Sigmoid colon (tissue), 7 donors: ENCODE measurements around the gene HBS1L. TPM values are rescaled to one million over a fixed set of nuclear protein-coding genes. Genes with fewer than 3 reads are reported as not detected.

Experiments
- DNase-seq: peaks from one replicate; pipeline ENCODE4 v3.0.0-alpha.2; 2019
- H3K27ac ChIP-seq, 4 donors: fragments of 200-600 bp; sonication (generic); one replicate each; pipeline ENCODE4 v1.5.1; 2016 to 2019; ENCODE audit warnings: mild to moderate bottlenecking in 1 of 4
- H3K27me3 ChIP-seq, 3 donors: fragments of 200-600 bp; sonication (generic); one replicate each; pipeline ENCODE4 v1.5.1; 2019; ENCODE audit warnings: mild to moderate bottlenecking in 1 of 3
- H3K36me3 ChIP-seq, 4 donors: fragments of 200-600 bp; sonication (generic); one replicate each; pipeline ENCODE4 v1.5.1; 2016 to 2019
- H3K4me1 ChIP-seq, 4 donors: fragments of 200-600 bp; sonication (generic); one replicate each; pipeline ENCODE4 v1.5.1; 2017 to 2019
- H3K4me3 ChIP-seq, 4 donors: fragments of 200-600 bp; sonication (generic); one replicate each; pipeline ENCODE4 v1.5.1; 2017 to 2019; ENCODE audit warnings: mild to moderate bottlenecking in 2 of 4, moderate library complexity in 1 of 4
- H3K9me3 ChIP-seq, 4 donors: fragments of 200-600 bp in 3 of 4; sonication (generic) in 3 of 4; one replicate each; pipeline versions ENCODE4 v1.5.1 to v1.6.1; 2013 to 2019
- EP300 ChIP-seq, 4 donors: sonication (generic); formaldehyde crosslinking; IDR thresholded peaks; one replicate each; pipeline ENCODE4 v1.6.1; 2017; ENCODE audit warnings: antibody characterized with exemption in 4 of 4
- POLR2A ChIP-seq, 2 donors: fragments of 450-650 bp; IDR thresholded peaks; one replicate each; pipeline ENCODE4 v1.6.1; 2016; ENCODE audit warnings: antibody characterized with exemption in 2 of 2, mild to moderate bottlenecking in 2 of 2, moderate library complexity in 2 of 2
- POLR2AphosphoS5 ChIP-seq, 4 donors: sonication (generic); formaldehyde crosslinking; IDR thresholded peaks; one replicate each; pipeline ENCODE4 v1.6.1; 2017; ENCODE audit warnings: antibody characterized with exemption in 4 of 4
- WGBS, 2 donors: extraction: QIAGEN DNeasy Blood & Tissue Kit; methylation state at CpG; one replicate each; pipeline ENCODE4 v1.1.7; 2013; 5-methylcytosine and 5-hydroxymethylcytosine counted together
- intact Hi-C: fragments of 100-400 bp; cut with DNase I; formaldehyde crosslinking; loops from one replicate; pipeline ENCODE4 v1.15.1; 2023
- polyA plus RNA-seq, 3 donors: library from polyadenylated mRNA; stranded (reverse); fragments of 200-250 nt; gene quantifications; one replicate each; pipeline ENCODE4 v1.2.3, GENCODE V29; 2013
- total RNA-seq, 4 donors: library from RNA; depleted of rRNA; stranded (reverse); fragments of >200 nt; gene quantifications; one replicate each; pipeline ENCODE4 v1.1.0, GENCODE V29; 2016
- TF ChIP-seq, protein P1 (sequence below), 4 experiments: fragments of 450-650 bp in 3 of 4; fragments of 200-600 bp in 1 of 4; IDR thresholded peaks; one replicate each; pipeline ENCODE4 v1.5.1; 2016 to 2019; ENCODE audit warnings: antibody characterized with exemption in 4 of 4, mild to moderate bottlenecking in 3 of 4, moderate library complexity in 2 of 4
- donor health status: healthy with polysubstance abuse.
- donor health status: Bipolar disorder and iron deficiency.
- donor health status: healthy.

Gene HBS1L
- total and polyA plus RNA-seq, 7 donors, result 14.4 to 61.9 (median 37.1) TPM

- H3K36me3 ChIP-seq, result no peaks in the 10 kb centered on the region
- DNase-seq, result no peak
- H3K9me3 ChIP-seq, result peaks cover 0 to 3% (median 1%) of the 10 kb centered on the region in 4 donors
- WGBS, 2 donors, result 38 to 52% methylated on average over 5 of the region's 5 CpGs
- intact Hi-C loops, result no loop called here
- TF ChIP-seq EP300 (IDR thresholded peaks at IDR 0.05), result no peak
- no peak overlapping the region for H3K4me3 ChIP-seq
- no peaks in the 10 kb centered on the region for H3K27me3 ChIP-seq
- no peaks in the 10 kb centered on the region for H3K4me1 ChIP-seq
- H3K27ac ChIP-seq, result no peak overlapping the region
Observed at GRCh38 chr6:135084001-135084915, 29.6 kb upstream of the HBS1L start.

DNA sequence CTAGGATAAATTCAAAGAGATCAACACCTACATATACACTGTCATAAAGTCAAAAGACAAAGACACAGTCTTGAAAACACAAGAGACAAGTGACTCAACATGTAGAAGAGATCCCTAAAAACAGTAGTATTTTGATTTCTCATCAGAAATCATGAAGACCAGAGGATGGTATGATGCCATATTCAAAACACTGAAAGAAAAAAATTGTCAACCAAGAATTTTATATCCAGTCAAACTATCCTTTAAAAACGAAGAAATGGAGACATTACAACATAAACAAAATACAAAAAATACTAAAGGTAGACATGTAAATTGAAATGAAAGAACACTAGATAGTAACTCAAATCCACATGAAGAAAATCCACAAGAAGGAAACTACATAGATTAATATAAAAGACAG, 27.3 kb upstream of the HBS1L start:
- H3K36me3 ChIP-seq, result no peaks in the 10 kb centered on the region
- TF ChIP-seq EP300 (IDR thresholded peaks at IDR 0.05) (no peak), POLR2AphosphoS5 (IDR thresholded peaks at IDR 0.05) (no peak)
- TF ChIP-seq, protein P1, sequence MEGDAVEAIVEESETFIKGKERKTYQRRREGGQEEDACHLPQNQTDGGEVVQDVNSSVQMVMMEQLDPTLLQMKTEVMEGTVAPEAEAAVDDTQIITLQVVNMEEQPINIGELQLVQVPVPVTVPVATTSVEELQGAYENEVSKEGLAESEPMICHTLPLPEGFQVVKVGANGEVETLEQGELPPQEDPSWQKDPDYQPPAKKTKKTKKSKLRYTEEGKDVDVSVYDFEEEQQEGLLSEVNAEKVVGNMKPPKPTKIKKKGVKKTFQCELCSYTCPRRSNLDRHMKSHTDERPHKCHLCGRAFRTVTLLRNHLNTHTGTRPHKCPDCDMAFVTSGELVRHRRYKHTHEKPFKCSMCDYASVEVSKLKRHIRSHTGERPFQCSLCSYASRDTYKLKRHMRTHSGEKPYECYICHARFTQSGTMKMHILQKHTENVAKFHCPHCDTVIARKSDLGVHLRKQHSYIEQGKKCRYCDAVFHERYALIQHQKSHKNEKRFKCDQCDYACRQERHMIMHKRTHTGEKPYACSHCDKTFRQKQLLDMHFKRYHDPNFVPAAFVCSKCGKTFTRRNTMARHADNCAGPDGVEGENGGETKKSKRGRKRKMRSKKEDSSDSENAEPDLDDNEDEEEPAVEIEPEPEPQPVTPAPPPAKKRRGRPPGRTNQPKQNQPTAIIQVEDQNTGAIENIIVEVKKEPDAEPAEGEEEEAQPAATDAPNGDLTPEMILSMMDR (IDR thresholded peaks at IDR 0.05), result no peak
- WGBS, 2 donors, result 62 to 90% methylated on average over 1 of the region's 1 CpG
- peaks cover 0 to 3% (median 1%) of the 10 kb centered on the region in 4 donors for H3K9me3 ChIP-seq
- no peaks in the 10 kb centered on the region for H3K27me3 ChIP-seq
- intact Hi-C loops, result no loop called here
- no peak overlapping the region for H3K27ac ChIP-seq
- H3K4me1 ChIP-seq, result no peaks in the 10 kb centered on the region
- no peak for DNase-seq
- no peak overlapping the region for H3K4me3 ChIP-seq

DNA sequence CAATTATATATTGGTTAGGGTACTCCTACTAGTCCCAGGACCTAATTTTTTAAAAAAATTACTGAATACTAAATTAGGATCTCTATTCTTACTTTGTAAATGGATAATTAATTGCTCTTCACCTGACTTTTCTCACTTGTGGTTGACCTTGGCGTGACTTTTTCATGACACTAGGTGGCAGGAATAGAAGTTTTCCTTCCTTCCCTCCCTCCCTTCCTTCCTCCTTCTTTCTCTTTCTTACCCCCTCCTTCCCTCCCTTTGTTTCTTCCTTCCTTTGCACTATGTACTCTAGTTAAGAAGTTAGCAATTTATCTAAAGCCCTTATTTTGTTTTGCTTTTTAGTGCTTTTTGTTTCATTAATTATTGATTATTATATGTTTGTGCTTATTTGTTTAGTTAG, 20.4 kb upstream of the HBS1L start:
- 63 to 90% methylated on average over 1 of the region's 1 CpG for WGBS, 2 donors
- Histone ChIP-seq H3K4me3 (no peak overlapping the region), H3K36me3 (no peaks in the 10 kb centered on the region), H3K27me3 (no peaks in the 10 kb centered on the region), H3K27ac (no peak overlapping the region), H3K9me3 (no peaks in the 10 kb centered on the region), H3K4me1 (no peaks in the 10 kb centered on the region)
- intact Hi-C loops, result no loop called here
- TF ChIP-seq, protein P1 (IDR thresholded peaks at IDR 0.05), result no peak
- TF ChIP-seq POLR2A (IDR thresholded peaks at IDR 0.05), result no peak
- no peak for TF ChIP-seq EP300 (IDR thresholded peaks at IDR 0.05)
- TF ChIP-seq POLR2AphosphoS5 (IDR thresholded peaks at IDR 0.05), result no peak
- no peak for DNase-seq

DNA sequence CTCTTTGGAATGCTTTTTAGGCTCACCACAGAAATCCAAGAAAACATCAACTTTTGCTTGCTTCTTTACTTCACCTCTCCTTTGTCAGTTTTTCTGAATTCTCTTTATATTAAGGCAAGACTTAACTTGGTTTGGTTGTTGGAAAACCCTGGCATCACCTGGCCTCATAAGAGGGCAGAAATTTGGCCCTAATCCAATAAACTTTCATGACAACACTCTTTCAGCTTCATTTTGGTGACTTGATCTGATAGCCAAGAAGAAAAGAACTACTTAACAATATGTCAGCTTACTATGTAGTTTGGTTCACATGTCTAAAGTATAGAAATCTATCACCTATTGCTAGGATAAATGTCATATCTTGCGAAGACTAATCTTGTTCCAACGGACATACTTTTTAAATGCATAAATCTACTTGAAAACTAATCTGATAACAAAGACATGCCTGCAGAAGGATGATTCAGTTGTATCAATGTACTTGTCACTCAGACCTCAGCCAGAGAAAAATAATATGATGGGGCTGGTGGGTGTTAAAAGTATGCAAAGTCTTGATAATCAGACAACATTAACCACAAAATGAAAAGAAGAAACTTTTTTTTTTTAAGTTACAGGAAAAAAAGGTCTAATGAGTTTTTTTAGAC, 19.3 kb upstream of the HBS1L start:
- no peak for TF ChIP-seq EP300 (IDR thresholded peaks at IDR 0.05)
- no peak for TF ChIP-seq POLR2A (IDR thresholded peaks at IDR 0.05)
- TF ChIP-seq POLR2AphosphoS5 (IDR thresholded peaks at IDR 0.05), result no peak
- TF ChIP-seq, protein P1 (IDR thresholded peaks at IDR 0.05), result no peak
- 77 to 90% methylated on average over 2 of the region's 2 CpGs for WGBS, 2 donors
- no peaks in the 10 kb centered on the region for H3K27me3 ChIP-seq
- H3K36me3 ChIP-seq, result no peaks in the 10 kb centered on the region
- H3K9me3 ChIP-seq, result no peaks in the 10 kb centered on the region
- no peak overlapping the region for H3K27ac ChIP-seq
- no peak for DNase-seq
- intact Hi-C loops, result no loop called here
- H3K4me3 ChIP-seq, result no peak overlapping the region
- no peaks in the 10 kb centered on the region for H3K4me1 ChIP-seq

GRCh38 chr6:135073217-135073616, 18.6 kb upstream of the HBS1L start:
- Histone ChIP-seq H3K27me3 (no peaks in the 10 kb centered on the region), H3K9me3 (no peaks in the 10 kb centered on the region), H3K4me3 (no peak overlapping the region), H3K4me1 (no peaks in the 10 kb centered on the region), H3K27ac (no peak overlapping the region), H3K36me3 (no peaks in the 10 kb centered on the region)
- DNase-seq, result no peak
- WGBS, 2 donors, result 37 to 68% methylated on average over 1 of the region's 1 CpG
- TF ChIP-seq POLR2A (IDR thresholded peaks at IDR 0.05), result no peak
- TF ChIP-seq, protein P1 (IDR thresholded peaks at IDR 0.05), result no peak
- no peak for TF ChIP-seq POLR2AphosphoS5 (IDR thresholded peaks at IDR 0.05)
- TF ChIP-seq EP300 (IDR thresholded peaks at IDR 0.05), result no peak
- intact Hi-C loops, result no loop called here
